HG02798 (cell line): Measurements from ENCODE around the gene CIROP.

Experiments used
- ATAC-seq: cut with Tn5 transposase; IDR thresholded peaks from one replicate; pipeline ENCODE4 v1.9.1; 2021; ENCODE audit warnings: mild to moderate bottlenecking; ENCODE audit not compliant: unreplicated experiment, poor library complexity

CIROP gene, protein sequence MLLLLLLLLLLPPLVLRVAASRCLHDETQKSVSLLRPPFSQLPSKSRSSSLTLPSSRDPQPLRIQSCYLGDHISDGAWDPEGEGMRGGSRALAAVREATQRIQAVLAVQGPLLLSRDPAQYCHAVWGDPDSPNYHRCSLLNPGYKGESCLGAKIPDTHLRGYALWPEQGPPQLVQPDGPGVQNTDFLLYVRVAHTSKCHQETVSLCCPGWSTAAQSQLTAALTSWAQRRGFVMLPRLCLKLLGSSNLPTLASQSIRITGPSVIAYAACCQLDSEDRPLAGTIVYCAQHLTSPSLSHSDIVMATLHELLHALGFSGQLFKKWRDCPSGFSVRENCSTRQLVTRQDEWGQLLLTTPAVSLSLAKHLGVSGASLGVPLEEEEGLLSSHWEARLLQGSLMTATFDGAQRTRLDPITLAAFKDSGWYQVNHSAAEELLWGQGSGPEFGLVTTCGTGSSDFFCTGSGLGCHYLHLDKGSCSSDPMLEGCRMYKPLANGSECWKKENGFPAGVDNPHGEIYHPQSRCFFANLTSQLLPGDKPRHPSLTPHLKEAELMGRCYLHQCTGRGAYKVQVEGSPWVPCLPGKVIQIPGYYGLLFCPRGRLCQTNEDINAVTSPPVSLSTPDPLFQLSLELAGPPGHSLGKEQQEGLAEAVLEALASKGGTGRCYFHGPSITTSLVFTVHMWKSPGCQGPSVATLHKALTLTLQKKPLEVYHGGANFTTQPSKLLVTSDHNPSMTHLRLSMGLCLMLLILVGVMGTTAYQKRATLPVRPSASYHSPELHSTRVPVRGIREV

GRCh38 chr14:23104591-23105347 is at the start of gene CIROP:
TSS of gene CIROP (minus strand) at chr14:23104989. CDS start at chr14:23104920, 69 bp downstream.
- ATAC-seq = no peak

DNA sequence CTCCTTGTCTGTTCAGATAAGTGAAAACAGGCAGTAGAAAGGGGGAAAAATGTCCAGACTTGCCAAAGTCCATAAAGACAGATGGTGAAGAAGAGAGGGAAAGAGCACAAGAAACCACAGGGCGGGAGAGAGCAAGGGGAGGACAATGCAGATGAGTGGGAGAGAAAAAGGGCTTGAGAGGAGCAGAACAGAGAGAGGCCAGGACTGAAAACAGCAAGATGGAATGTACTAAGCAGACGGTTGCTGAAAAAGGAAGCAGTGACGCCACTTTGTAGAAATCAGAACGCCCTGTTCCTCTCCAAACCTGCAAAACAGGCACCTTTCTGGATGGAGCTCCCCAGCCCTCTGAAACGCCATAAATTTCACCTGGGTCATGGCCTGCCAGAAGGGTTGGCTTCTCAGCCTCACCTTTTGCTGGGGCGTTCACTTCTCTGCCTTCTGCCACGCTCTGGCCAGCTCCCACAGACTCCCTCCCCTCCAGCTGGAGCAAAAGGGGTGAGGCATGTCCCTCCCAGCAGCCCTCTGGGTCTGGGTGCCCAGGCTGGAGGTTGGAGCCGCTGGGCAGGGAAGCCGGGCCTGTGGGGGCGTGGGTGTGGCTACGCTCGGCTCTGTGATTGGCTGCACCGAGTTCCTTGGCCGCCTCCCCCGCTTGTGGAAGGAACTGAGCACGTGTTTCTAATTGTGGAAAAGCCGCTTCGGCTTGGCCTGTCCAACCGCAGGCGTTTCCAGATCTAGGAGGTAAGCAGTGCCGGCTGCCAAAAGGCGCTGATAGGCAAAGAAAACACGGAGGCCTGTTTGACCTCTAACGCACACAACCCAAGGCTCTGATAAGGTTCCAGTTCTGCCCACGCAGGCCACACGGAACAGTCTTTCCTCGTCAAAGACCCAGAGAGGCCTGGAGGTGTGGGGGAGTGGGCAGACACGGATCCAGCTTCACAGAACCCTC is 49.3 kb upstream of the CIROP start:
- no peak for ATAC-seq

- no peak for ATAC-seq
Observed at GRCh38 chr14:23151342-23151741, 46.6 kb upstream of the CIROP start.

GRCh38 chr14:23149745-23150144 is 45.0 kb upstream of the CIROP start:
- no peak for ATAC-seq

DNA sequence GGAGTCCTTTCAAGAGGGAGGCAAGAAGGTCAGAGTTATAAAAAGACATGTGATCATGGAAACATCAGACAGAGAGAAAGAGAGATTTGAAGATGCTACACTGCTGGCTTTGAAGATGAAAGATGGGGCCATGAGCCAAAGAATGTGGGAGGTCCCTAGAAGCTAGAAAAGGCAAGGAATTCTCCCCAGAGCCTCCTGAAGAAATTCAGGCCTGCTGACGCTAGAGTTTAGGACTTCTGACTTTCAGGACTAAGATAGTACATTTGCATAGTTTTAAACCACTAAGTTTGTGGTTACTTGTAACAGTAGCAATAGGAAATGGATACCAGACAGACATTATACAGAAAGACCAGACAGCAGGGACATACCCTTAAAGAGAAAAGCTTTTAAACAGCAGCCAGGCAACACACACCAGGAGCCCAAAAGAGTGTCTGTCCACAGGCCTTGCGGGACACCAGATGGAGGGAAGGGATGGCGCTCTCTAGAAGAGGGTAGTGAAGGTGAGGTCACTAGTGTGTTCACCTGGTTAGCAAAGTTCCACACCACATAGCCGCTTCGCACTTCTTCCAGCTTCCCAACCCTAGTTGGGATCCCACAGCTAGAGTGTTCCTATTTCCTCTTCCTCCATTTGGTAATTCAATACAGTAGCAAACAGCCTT is 43.9 kb upstream of the CIROP start:
- ATAC-seq = no peak

- ATAC-seq = no peak
Observed at GRCh38 chr14:23147676-23148075, 42.9 kb upstream of the CIROP start.

GRCh38 chr14:23146980-23147379 is 42.2 kb upstream of the CIROP start:
- ATAC-seq = no peak

DNA sequence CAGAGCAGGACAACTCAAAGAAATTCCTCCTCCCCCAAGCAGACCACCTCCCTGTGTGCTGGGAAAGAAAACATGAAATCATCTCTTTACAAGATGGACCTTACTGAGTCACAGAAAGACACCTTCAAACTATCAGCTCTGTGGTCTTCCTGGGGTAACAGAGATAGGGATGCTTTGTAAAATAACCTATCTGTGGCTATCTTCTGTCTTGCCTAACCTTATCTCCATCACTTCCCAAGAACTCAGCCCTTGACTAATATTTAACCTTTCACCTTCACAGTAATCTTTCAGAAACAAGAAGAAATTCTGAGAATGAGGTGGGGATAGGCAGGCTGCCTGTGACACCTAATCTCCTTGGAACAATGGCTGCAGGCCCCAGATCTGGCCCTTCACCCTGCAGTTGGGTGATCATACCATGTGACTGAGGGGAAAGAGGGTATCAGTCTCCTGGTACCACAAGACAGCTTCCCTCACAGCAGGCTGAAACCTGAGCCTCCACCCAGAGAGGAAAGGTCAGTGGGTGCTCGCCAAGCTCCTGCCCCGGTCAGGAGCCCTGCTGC is 41.6 kb upstream of the CIROP start:
- no peak for ATAC-seq

DNA sequence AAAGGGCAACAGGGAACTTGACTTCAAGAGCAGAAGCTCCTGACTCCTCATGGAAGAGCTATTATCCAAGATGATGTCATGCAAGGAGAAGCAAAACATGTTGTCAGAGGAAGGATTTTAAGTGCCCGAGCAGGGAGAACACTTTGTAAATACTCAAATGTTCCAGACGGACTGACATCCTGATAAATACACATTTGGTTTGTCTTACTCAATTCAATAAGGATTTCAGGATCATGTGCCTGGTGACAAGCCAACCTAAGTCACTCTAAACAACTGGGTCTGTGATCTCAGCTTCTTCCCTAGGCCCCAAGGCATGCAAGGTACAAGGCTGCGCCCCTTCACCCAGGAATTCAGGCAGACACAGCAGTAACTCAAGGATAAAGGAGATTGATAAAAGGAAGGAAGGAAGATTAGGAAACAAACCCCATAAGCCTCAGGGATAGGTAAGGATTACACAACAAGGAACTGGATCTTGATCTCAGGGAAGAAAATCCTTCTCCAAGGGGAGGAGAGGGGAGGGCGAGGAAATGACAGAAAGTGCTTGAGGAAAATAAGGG is 41.1 kb upstream of the CIROP start:
- no peak for ATAC-seq

- ATAC-seq = no peak
Observed at GRCh38 chr14:23143911-23144310, 39.1 kb upstream of the CIROP start.

GRCh38 chr14:23142826-23143225 is 38.0 kb upstream of the CIROP start:
- ATAC-seq = no peak

DNA sequence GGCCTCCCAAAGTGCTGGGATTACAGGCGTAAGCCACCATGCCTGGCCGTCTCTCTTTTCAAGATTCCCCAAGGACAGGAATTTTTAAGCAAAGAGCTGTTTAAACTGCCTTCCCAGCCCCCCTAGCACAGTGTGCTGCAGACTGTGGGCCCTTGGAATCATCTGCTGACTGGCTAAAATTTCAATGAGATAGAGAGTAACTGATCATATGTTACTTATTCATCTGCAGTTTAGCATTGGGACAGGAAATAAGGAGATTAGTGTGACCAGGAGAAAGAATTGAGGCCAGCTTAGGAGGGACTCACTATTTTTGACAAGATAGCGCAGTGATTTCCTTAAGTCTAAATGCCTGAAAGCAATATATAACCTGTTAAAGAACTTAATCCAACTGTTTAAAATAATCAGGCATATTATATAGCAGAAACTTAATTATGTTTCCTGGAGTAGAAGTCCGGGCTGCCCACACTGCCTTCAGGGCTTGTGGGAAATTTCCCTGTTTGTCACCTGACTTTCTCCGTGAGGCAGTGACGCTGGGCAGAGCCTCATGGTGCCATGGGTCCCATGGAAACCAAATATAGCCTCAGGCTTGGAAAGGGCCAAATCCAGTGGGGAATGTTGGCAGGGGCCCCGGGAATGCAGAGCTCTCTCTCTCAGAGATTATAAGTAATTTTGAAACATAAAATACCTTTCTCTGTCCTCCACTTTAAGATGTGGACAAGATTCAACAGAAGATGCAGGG is 37.1 kb upstream of the CIROP start:
- no peak for ATAC-seq

- no peak for ATAC-seq
Observed at GRCh38 chr14:23140371-23140770, 35.6 kb upstream of the CIROP start.

- ATAC-seq = no peak
Observed at GRCh38 chr14:23139874-23140273, 35.1 kb upstream of the CIROP start.

GRCh38 chr14:23137813-23138535 is 33.2 kb upstream of the CIROP start:
- ATAC-seq = no peak

DNA sequence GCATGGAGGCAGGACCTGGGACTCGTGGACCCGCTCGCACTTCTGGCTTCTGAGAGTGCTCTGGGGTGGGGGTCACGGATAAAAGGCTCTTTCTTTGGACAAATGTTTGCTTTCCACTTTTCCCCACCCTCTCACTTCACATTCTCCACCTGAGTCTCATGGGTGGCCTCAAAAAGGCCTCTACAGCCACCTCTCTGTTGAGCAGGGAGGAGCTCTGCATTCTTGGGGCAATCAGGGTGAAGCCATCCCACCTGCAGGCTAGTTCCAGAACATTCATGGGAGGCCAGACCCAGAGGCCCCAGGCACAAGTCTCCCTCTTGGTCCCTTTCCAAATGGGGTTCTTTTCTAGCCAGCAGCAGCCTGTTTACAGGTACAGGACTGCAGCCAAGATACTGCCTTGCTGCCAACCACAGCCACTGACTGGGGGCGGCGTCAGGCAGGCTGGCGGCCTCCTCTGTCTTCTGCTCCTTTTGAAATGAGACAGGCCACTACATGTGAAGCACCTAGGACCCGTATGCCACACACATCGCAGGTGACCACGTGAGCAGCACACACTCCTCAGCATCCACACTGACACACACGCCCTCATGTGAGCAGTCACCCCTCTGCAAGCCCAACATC is 32.5 kb upstream of the CIROP start:
- no peak for ATAC-seq

GRCh38 chr14:23136566-23137133 is 31.9 kb upstream of the CIROP start:
- ATAC-seq = no peak
